Activated naive CD4-positive, alpha-beta T cell treated with anti-CD3 and anti-CD28 coated beads for 36 hours (primary cell): ENCODE data around the gene CRMP1. TPM values are rescaled to one million over a fixed set of nuclear protein-coding genes. Genes with fewer than 3 reads are reported as not detected.

Experiments used
- CTCF ChIA-PET: fragments of 350-600 bp; sonication (Branson Sonifier 250); formaldehyde crosslinking; loops from one replicate; lab custom pipeline; 2021; ENCODE audit warnings: antibody characterized with exemption; lab: Charles Lee
- DNase-seq: peaks from one replicate; pipeline ENCODE4 v3.0.0-alpha.2; 2020
- H3K27ac Mint-ChIP-seq: one replicate; pipeline ENCODE4 v1.8.0; 2021; ENCODE audit warnings: mild to moderate bottlenecking, mixed read lengths
- H3K27me3 Mint-ChIP-seq: one replicate; pipeline ENCODE4 v1.8.0; 2021; ENCODE audit warnings: low read depth, mixed read lengths
- H3K36me3 Mint-ChIP-seq: one replicate; pipeline ENCODE4 v1.8.0; 2021; ENCODE audit warnings: low read depth, mixed read lengths
- H3K4me1 Mint-ChIP-seq: one replicate; pipeline ENCODE4 v1.8.0; 2021; ENCODE audit warnings: low read depth, mixed read lengths
- H3K4me3 Mint-ChIP-seq: one replicate; pipeline ENCODE4 v1.8.0; 2021; ENCODE audit warnings: mild to moderate bottlenecking, moderate library complexity, mixed read lengths
- H3K9me3 Mint-ChIP-seq: one replicate; pipeline ENCODE4 v1.8.0; 2021; ENCODE audit warnings: mixed read lengths
- intact Hi-C: fragments of 100-400 bp; cut with micrococcal nuclease; formaldehyde crosslinking; loops from one replicate; pipeline ENCODE4 v1.15.1; 2023
- total RNA-seq, 2 experiments: library from RNA; stranded (reverse); gene quantifications; one replicate each; pipeline ENCODE4 v1.2.3, GENCODE V29; 2021

CRMP1 gene
- total RNA-seq, 2 experiments from 2014 or later = not detected

DNA sequence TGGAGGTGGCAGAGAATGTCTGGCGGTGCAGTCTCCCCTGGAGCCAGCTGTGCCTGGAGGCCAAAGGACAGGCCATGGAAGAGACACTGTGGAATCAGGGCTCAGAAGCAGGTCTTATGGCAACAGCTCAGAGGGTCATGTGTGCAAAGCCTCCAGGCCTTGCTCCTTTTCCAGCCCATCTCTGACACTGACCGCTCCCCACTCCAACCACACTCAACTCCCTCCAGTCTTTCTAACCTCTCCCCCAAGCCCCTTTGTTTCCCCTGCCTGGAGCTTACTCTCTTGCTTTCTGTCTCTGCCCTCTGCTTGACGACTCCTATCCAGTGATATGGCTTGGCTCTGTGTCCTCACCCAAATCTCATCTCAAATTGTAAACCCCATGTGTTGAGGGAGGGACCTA lies 34.2 kb upstream of the CRMP1 start:
- intact Hi-C loops = no loop called here
- CTCF ChIA-PET = no interaction called here
- no peak for DNase-seq
- Mint-ChIP-seq H3K27ac (no peak overlapping the region), H3K4me3 (no peak overlapping the region), H3K4me1 (no peaks in the 10 kb centered on the region), H3K27me3 (peaks cover 9% of the 10 kb centered on the region), H3K36me3 (no peaks in the 10 kb centered on the region), H3K9me3 (no peaks in the 10 kb centered on the region)

GRCh38 chr4:5926598-5926997 lies 33.7 kb upstream of the CRMP1 start:
- no peak for DNase-seq

GRCh38 chr4:5925419-5926200 lies 32.7 kb upstream of the CRMP1 start:
- intact Hi-C loops = no loop called here
- no peak for DNase-seq
- H3K9me3 Mint-ChIP-seq = no peaks in the 10 kb centered on the region
- H3K27me3 Mint-ChIP-seq = peaks cover 13% of the 10 kb centered on the region
- no peaks in the 10 kb centered on the region for H3K4me1 Mint-ChIP-seq
- CTCF ChIA-PET = no interaction called here
- H3K36me3 Mint-ChIP-seq = no peaks in the 10 kb centered on the region
- H3K27ac Mint-ChIP-seq = no peak overlapping the region
- no peak overlapping the region for H3K4me3 Mint-ChIP-seq

More at GRCh38 chr4:5926598-5926997, 33.7 kb upstream of the CRMP1 start:
- H3K4me1 Mint-ChIP-seq = no peaks in the 10 kb centered on the region
- peaks cover 10% of the 10 kb centered on the region for H3K27me3 Mint-ChIP-seq
- no peaks in the 10 kb centered on the region for H3K36me3 Mint-ChIP-seq
- H3K9me3 Mint-ChIP-seq = no peaks in the 10 kb centered on the region
- CTCF ChIA-PET = no interaction called here
- H3K27ac Mint-ChIP-seq = no peak overlapping the region
- intact Hi-C loops = no loop called here
- no peak overlapping the region for H3K4me3 Mint-ChIP-seq

DNA sequence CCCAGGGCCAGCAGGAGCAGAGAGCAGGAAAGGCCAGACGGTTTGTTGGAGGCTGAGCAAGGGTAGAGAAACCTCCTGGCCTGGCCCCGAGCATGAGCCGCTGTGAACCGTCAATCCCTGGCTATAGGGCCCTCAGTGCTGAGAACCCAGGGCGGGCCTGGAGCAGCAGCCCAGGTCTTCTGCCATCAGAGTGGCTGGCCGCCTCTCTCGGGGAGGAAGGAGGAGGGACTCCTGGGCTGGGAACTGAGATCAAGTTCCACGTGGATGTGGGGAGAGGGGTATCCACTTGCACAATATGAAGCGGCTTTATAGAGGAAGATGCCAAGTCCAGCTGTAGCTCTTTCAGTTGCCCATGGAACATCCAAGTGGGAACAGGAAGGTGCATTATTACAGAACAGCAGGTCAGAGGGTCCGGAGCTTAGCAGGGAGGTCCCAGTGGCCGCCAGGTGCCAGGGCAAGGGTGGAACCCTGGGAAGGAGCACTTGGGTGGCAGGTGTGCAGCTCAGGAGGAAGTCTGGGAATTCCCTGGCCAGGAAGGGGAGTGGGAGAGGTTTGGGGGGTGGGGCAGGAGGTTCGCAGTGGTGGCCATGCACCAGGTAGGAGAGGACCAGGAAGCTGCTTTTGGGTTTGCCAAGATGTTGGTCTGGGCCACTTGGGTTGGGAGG lies 31.7 kb upstream of the CRMP1 start:
- no peaks in the 10 kb centered on the region for H3K9me3 Mint-ChIP-seq
- no peaks in the 10 kb centered on the region for H3K36me3 Mint-ChIP-seq
- H3K4me1 Mint-ChIP-seq = no peaks in the 10 kb centered on the region

DNA sequence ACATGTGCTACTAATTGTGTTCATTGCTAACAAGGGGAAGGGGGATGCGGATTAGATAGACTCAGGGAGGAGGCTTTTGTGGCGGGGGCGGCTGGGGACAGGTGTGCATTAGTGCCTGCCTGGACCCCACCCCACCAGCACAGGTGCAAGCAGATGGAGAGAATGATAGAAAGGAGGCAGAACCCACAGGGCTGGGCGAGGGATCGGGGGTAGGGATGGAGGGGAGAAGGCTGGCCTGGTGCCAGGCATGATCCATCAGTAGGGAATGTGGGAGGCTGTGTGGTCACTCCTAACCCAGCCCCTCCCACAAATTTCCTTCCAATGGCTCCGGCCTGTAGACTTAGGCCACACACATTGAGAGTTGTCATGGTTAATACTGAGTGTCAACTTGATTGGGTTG lies 30.5 kb upstream of the CRMP1 start:
- Mint-ChIP-seq H3K27ac (no peak overlapping the region), H3K4me3 (no peak overlapping the region), H3K36me3 (no peaks in the 10 kb centered on the region), H3K27me3 (peaks cover 12% of the 10 kb centered on the region), H3K9me3 (no peaks in the 10 kb centered on the region), H3K4me1 (no peaks in the 10 kb centered on the region)
- intact Hi-C loops = no loop called here
- CTCF ChIA-PET = no interaction called here
- DNase-seq = no peak

More for the DNA sequence above, 31.7 kb upstream of the CRMP1 start:
- DNase-seq = no peak
- Mint-ChIP-seq H3K27me3 (peaks cover 12% of the 10 kb centered on the region), H3K4me3 (no peak overlapping the region), H3K27ac (no peak overlapping the region)
- intact Hi-C loops = no loop called here
- CTCF ChIA-PET = no interaction called here

- no peak for DNase-seq
- Mint-ChIP-seq H3K27ac (no peak overlapping the region), H3K27me3 (peaks cover 12% of the 10 kb centered on the region), H3K36me3 (no peaks in the 10 kb centered on the region), H3K4me3 (no peak overlapping the region), H3K4me1 (no peaks in the 10 kb centered on the region), H3K9me3 (no peaks in the 10 kb centered on the region)
- CTCF ChIA-PET = no interaction called here
- intact Hi-C loops = no loop called here
Measured at GRCh38 chr4:5922556-5922955, 29.7 kb upstream of the CRMP1 start.

GRCh38 chr4:5921981-5922380 lies 29.1 kb upstream of the CRMP1 start:
- Mint-ChIP-seq H3K27me3 (peaks cover 12% of the 10 kb centered on the region), H3K4me1 (no peaks in the 10 kb centered on the region), H3K4me3 (no peak overlapping the region), H3K36me3 (no peaks in the 10 kb centered on the region), H3K9me3 (no peaks in the 10 kb centered on the region), H3K27ac (no peak overlapping the region)
- CTCF ChIA-PET = no interaction called here
- intact Hi-C loops = no loop called here
- no peak for DNase-seq

DNA sequence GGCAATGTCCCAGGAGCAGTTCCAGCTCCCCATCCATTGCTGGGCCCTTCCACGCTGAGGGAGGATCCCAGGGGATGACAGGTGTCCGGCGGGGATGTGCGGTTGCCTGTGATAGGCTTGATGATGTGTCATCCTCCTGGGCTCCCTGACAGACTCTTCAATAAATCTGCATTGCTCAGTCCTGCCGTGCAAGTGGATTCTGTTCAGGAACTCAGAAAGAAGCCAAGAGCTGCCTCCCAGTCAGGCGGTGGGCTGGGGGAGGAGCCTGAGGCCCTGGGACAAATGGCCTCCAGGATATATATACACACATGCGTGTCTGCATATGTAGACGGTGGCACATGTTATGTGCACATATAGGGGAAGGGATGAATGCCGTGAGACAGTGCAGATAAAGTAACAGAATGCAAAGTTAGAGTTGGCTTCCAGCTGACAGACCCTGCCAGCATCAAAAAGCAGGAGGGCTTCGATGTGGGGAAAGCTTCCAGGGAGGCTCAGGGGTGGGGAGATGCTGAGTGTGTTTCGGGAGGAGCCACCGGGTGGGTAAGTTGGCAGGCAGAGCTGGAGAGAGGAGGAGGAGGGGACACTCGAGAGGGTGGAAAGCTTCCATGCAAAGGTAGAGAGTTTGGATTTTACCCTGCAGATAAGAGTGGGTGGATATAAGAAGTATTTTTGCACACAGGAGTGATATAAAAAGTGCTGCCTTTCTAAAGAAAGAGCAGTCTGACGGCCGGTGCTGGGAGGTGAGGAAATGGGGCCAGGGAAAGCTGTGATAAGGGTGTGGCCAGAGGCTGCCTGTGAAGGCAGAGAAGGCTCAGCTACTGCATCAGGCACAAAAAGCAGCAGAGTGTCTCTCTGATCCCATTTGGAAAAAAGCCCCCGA lies 28.5 kb upstream of the CRMP1 start:
- CTCF ChIA-PET = no interaction called here

DNA sequence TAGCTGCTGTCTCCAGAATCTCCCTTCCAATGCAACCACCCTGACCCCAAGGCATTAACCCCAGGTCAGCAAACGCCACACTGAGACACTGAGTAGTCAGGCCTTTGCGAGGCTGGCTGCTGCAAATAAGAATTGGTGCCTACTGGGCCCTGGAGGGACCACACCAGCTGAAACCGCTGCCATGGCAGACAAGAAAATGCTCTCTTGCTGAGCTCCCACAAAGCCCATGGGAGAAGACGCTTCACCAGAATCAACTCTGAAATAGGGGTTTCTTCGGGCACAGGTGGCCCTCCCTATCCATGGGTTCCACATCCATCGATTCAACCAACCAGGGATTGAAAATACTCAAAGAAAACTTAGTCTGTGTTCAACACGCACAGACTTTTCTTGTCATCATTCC lies 26.7 kb upstream of the CRMP1 start:
- CTCF ChIA-PET = no interaction called here

More for the DNA sequence above, 28.5 kb upstream of the CRMP1 start:
- Mint-ChIP-seq H3K4me1 (no peaks in the 10 kb centered on the region), H3K9me3 (no peaks in the 10 kb centered on the region), H3K36me3 (no peaks in the 10 kb centered on the region), H3K27ac (no peak overlapping the region), H3K4me3 (no peak overlapping the region), H3K27me3 (peaks cover 12% of the 10 kb centered on the region)
- intact Hi-C loops = no loop called here
- no peak for DNase-seq

GRCh38 chr4:5919044-5919443 lies 26.2 kb upstream of the CRMP1 start:
- Mint-ChIP-seq H3K27me3 (peaks cover 8% of the 10 kb centered on the region), H3K27ac (no peak overlapping the region), H3K4me1 (no peaks in the 10 kb centered on the region), H3K36me3 (no peaks in the 10 kb centered on the region), H3K9me3 (no peaks in the 10 kb centered on the region), H3K4me3 (no peak overlapping the region)
- CTCF ChIA-PET = interaction anchor here (0.7 kb wide), 1 partner anchor 13 kb away, joined by 4 read pairs; no protein-coding TSS in a partner anchor
- intact Hi-C loops = no loop called here
- DNase-seq = no peak

More for the DNA sequence above, 26.7 kb upstream of the CRMP1 start:
- Mint-ChIP-seq H3K9me3 (no peaks in the 10 kb centered on the region), H3K36me3 (no peaks in the 10 kb centered on the region), H3K27ac (no peak overlapping the region), H3K27me3 (peaks cover 8% of the 10 kb centered on the region), H3K4me3 (no peak overlapping the region), H3K4me1 (no peaks in the 10 kb centered on the region)
- DNase-seq = no peak
- intact Hi-C loops = no loop called here

- intact Hi-C loops = no loop called here
- CTCF ChIA-PET = interaction anchor here (0.7 kb wide), 1 partner anchor 12 kb away, joined by 4 read pairs; no protein-coding TSS in a partner anchor
- Mint-ChIP-seq H3K27ac (no peak overlapping the region), H3K4me1 (no peaks in the 10 kb centered on the region), H3K9me3 (no peaks in the 10 kb centered on the region), H3K4me3 (no peak overlapping the region), H3K36me3 (no peaks in the 10 kb centered on the region), H3K27me3 (peaks cover 8% of the 10 kb centered on the region)
- DNase-seq = no peak
Measured at GRCh38 chr4:5918331-5918985, 25.6 kb upstream of the CRMP1 start.

DNA sequence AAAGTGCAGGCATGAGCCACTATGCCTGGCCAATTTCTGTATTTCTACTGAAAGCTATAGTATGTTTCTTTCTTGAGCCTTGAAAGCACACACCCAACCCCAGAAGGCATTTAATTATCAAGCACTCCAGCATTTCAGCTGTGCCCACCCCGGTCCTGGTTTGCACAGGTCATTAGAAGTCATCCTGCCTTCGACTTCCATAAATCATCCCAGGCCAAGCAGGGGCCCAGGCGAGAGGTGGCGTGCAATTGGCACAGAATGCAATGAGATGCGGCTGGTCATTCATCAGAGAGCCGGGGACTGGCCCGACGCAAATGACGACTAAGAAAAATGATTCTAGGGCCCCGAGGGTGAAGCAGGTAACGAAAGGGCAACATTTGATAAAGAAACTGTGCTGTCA lies 24.8 kb upstream of the CRMP1 start:
- intact Hi-C loops = no loop called here
- Mint-ChIP-seq H3K9me3 (no peaks in the 10 kb centered on the region), H3K27me3 (peaks cover 5% of the 10 kb centered on the region), H3K4me1 (no peaks in the 10 kb centered on the region), H3K27ac (no peak overlapping the region), H3K36me3 (no peaks in the 10 kb centered on the region), H3K4me3 (no peak overlapping the region)
- CTCF ChIA-PET = no interaction called here
- no peak for DNase-seq
